HCT116 (cell line): ENCODE data around the gene GPR146. TPM values are rescaled to one million over a fixed set of nuclear protein-coding genes. Genes with fewer than 3 reads are reported as not detected.

Source experiments
- ATAC-seq: fragments of 200-7000 bp; cut with Tn5 transposase; 2 replicates; pipeline ENCODE4 v1.9.1; 2020; ENCODE audit warnings: mild to moderate bottlenecking, moderate library complexity
- BruUV-seq: library from RNA; stranded (reverse); fragments of 400-500 nt; replicated peaks from 2 replicates; lab custom pipeline; 2021; lab: Mats Ljungman, UMichigan
- CTCF ChIA-PET: fragments of 300-600 bp; sonication (Branson Sonifier 250); formaldehyde crosslinking; loops from one replicate; lab custom pipeline; 2021; ENCODE audit warnings: antibody characterized with exemption; lab: Charles Lee
- POLR2A ChIA-PET: fragments of 300-600, 350-600 bp; sonication (Branson Sonifier 250); formaldehyde crosslinking; loops from one replicate; lab custom pipeline; 2021; ENCODE audit warnings: antibody characterized with exemption; lab: Charles Lee
- RAD21 ChIA-PET, 2 experiments: fragments of 300-600 bp; sonication (Branson Sonifier 250); formaldehyde crosslinking; loops; one replicate each; lab custom pipeline; 2023; ENCODE audit warnings: low total read pairs in 2 of 2; ENCODE audit not compliant: uncharacterized antibody in 2 of 2, unreplicated experiment in 2 of 2, low non-redundant PET in 1 of 2; lab: Charles Lee
- DNase-seq: peaks from one replicate; pipeline ENCODE4 v3.0.0-alpha.2; 2010; ENCODE audit warnings: low read depth, low spot score
- H2AFZ ChIP-seq: fragments of 200-600 bp; shearing (Covaris generic), sonication (generic); 2 replicates; pipeline ENCODE4 v1.6.1; 2017; ENCODE audit warnings: low read depth, mixed run types, mixed read lengths, antibody characterized with exemption, low read length; ENCODE audit not compliant: poor library complexity, severe bottlenecking
- H3K27ac ChIP-seq: 2 replicates; pipeline ENCODE4 v1.5.1; 2012; ENCODE audit warnings: low read depth, low read length
- H3K27me3 ChIP-seq: fragments of 200-600 bp; sonication (generic); 2 replicates; pipeline ENCODE4 v1.6.1; 2016; ENCODE audit warnings: mixed run types, low read length, mixed read lengths; ENCODE audit not compliant: insufficient read depth
- H3K36me3 ChIP-seq, 2 experiments: fragments of 200-500 bp in 1 of 2; fragments of 200-600 bp in 1 of 2; sonication (Bioruptor generic) in 1 of 2; sonication (generic) in 1 of 2; 2 replicates each; pipeline versions ENCODE4 v1.5.1 to v1.6.1; 2014 to 2016; ENCODE audit warnings: low read length in 2 of 2, inconsistent platforms in 1 of 2, mixed read lengths in 1 of 2, mixed run types in 1 of 2; ENCODE audit not compliant: insufficient read depth in 2 of 2, control insufficient read depth in 1 of 2
- H3K4me1 ChIP-seq, 2 experiments: fragments of 200-600 bp in 1 of 2; sonication (generic) in 1 of 2; 2 replicates each; pipeline versions ENCODE4 v1.5.1 to v1.6.1; 2012 to 2017; ENCODE audit warnings: low read length in 2 of 2, inconsistent platforms in 1 of 2, mild to moderate bottlenecking in 1 of 2, mixed read lengths in 1 of 2, mixed run types in 1 of 2, moderate library complexity in 1 of 2; ENCODE audit not compliant: insufficient read depth in 2 of 2, control insufficient read depth in 1 of 2
- H3K4me2 ChIP-seq: fragments of 200-600 bp; sonication (generic); 2 replicates; pipeline ENCODE4 v1.6.1; 2017; ENCODE audit warnings: mixed run types, low read length, mixed read lengths
- H3K4me3 ChIP-seq, 2 experiments: fragments of 200-600 bp in 1 of 2; sonication (generic) in 1 of 2; replicated peaks in 1 of 2; 2 replicates each; pipeline ENCODE4 v1.5.1; 2011 to 2016; ENCODE audit warnings: low read length in 2 of 2, control low read depth in 1 of 2, low read depth in 1 of 2, mild to moderate bottlenecking in 1 of 2, mixed read lengths in 1 of 2, mixed run types in 1 of 2
- H3K79me2 ChIP-seq: fragments of 200-600 bp; sonication (generic); 2 replicates; pipeline ENCODE4 v1.6.1; 2017; ENCODE audit warnings: mild to moderate bottlenecking, mixed run types, low read length, moderate library complexity, mixed read lengths; ENCODE audit not compliant: insufficient read depth
- H3K9ac ChIP-seq: fragments of 200-600 bp; sonication (generic); 2 replicates; pipeline ENCODE4 v1.6.1; 2016; ENCODE audit warnings: low read length, mixed read lengths
- H3K9me2 ChIP-seq: fragments of 200-600 bp; sonication (generic), shearing (Covaris generic); 2 replicates; pipeline ENCODE4 v1.6.1; 2017; ENCODE audit warnings: mixed run types, mild to moderate bottlenecking, moderate library complexity; ENCODE audit not compliant: insufficient read depth
- H3K9me3 ChIP-seq, 2 experiments: fragments of 200-500 bp in 1 of 2; fragments of 200-600 bp in 1 of 2; sonication (Bioruptor generic) in 1 of 2; sonication (generic) in 1 of 2; 2 replicates each; pipeline ENCODE4 v1.6.1; 2014 to 2017; ENCODE audit warnings: low read length in 2 of 2, mixed read lengths in 2 of 2, inconsistent platforms in 1 of 2, low read depth in 1 of 2, mild to moderate bottlenecking in 1 of 2, mixed run types in 1 of 2, moderate library complexity in 1 of 2; ENCODE audit not compliant: control insufficient read depth in 1 of 2, insufficient read depth in 1 of 2
- H4K20me1 ChIP-seq: fragments of 200-600 bp; sonication (generic), shearing (Covaris generic); 2 replicates; pipeline ENCODE4 v1.6.1; 2017; ENCODE audit warnings: mixed run types, mild to moderate bottlenecking, moderate library complexity; ENCODE audit not compliant: insufficient read depth
- CBX3 ChIP-seq: IDR thresholded peaks from 2 replicates; pipeline ENCODE4 v1.6.1; 2012; ENCODE audit warnings: low read depth
- EGR1 ChIP-seq: IDR thresholded peaks from 2 replicates; pipeline ENCODE4 v1.6.1; 2012; ENCODE audit warnings: low read depth
- ELF1 ChIP-seq: IDR thresholded peaks from 2 replicates; pipeline ENCODE4 v1.6.1; 2012; ENCODE audit warnings: low read depth, borderline replicate concordance
- EZH2 ChIP-seq: fragments of 200-600 bp; sonication (generic); IDR thresholded peaks from 2 replicates; pipeline ENCODE4 v1.6.1; 2017; ENCODE audit warnings: antibody characterized with exemption, mixed run types
- FOSL1 ChIP-seq: IDR thresholded peaks from 2 replicates; pipeline ENCODE4 v1.6.1; 2012; ENCODE audit warnings: low read depth
- JUND ChIP-seq: IDR thresholded peaks from 2 replicates; pipeline ENCODE4 v1.6.1; 2012
- SP1 ChIP-seq: IDR thresholded peaks from 2 replicates; pipeline ENCODE4 v1.6.1; 2012; ENCODE audit warnings: low read depth
- SRF ChIP-seq: IDR thresholded peaks from 2 replicates; pipeline ENCODE4 v1.6.1; 2012; ENCODE audit warnings: low read depth
- TCF7L2 ChIP-seq: IDR thresholded peaks from 2 replicates; pipeline ENCODE4 v1.7.0; 2011; ENCODE audit warnings: borderline replicate concordance, inconsistent platforms; ENCODE audit not compliant: insufficient read depth, insufficient read length; ENCODE audit errors: extremely low read depth
- ZBTB33 ChIP-seq: IDR thresholded peaks from 2 replicates; pipeline ENCODE4 v1.6.1; 2011; ENCODE audit warnings: mild to moderate bottlenecking, low read length, moderate library complexity; ENCODE audit not compliant: insufficient replicate concordance; ENCODE audit errors: extremely low read depth
- ZFX ChIP-seq: fragments of 450-650 bp; IDR thresholded peaks from 2 replicates; pipeline ENCODE4 v1.6.1; 2017
- intact Hi-C: fragments of 100-400 bp; cut with micrococcal nuclease; formaldehyde crosslinking; loops from 2 replicates; pipeline ENCODE4 v1.10.0; 2022
- total RNA-seq: library from RNA; stranded (reverse); gene quantifications from one replicate; pipeline ENCODE4 v1.2.1, GENCODE V29; 2021; ENCODE audit not compliant: unreplicated experiment

GPR146 gene
- total RNA-seq, 1 experiment from 2014 or later = 2.4 TPM

- H3K27me3 ChIP-seq = no peaks in the 10 kb centered on the region
- DNase-seq = no peak
- no peaks in the 10 kb centered on the region for H4K20me1 ChIP-seq
- peaks cover 3% of the 10 kb centered on the region; the same call in 1 of the 2 replicates for H3K79me2 ChIP-seq
- ChIA-PET POLR2A (no interaction called here), RAD21 (no interaction called here)
- ATAC-seq = no peak
- no peak overlapping the region for H3K9ac ChIP-seq
- no TSS peak for BruUV-seq
- TF ChIP-seq ZBTB33 (no peak), CBX3 (no peak), JUND (no peak), TCF7L2 (no peak), SP1 (no peak), EZH2 (no peak), FOSL1 (no peak), ELF1 (no peak), ZFX (no peak), SRF (no peak), EGR1 (no peak)
- TF ChIP-seq, all 23 proteins: peak for 0
- no peaks in the 10 kb centered on the region for H3K9me2 ChIP-seq
- intact Hi-C loops = loop anchor here (10.0 kb wide), 1 partner anchor 158 kb away; no protein-coding TSS in a partner anchor
- CTCF ChIA-PET = interaction anchor here (1.1 kb wide), 1 partner anchor 69 kb away, joined by 3 read pairs; no protein-coding TSS in a partner anchor
- H2AFZ ChIP-seq = no peak overlapping the region
- no peaks in the 10 kb centered on the region for H3K36me3 ChIP-seq
- no peak overlapping the region for H3K4me3 ChIP-seq
- 0 out of 4 replicates have a peak, but pooled peaks cover 0 to 2% of the 10 kb centered on the region in 2 experiments for H3K4me1 ChIP-seq
- no peak overlapping the region for H3K4me2 ChIP-seq
- H3K27ac ChIP-seq = no peak overlapping the region
- H3K9me3 ChIP-seq = no peaks in the 10 kb centered on the region
Observed at GRCh38 chr7:1062296-1063294, 18.2 kb downstream of the GPR146 start.
